ENCODE results near the gene APH1B.
A peak's percentile ranks its signal among the peaks of the same experiment; 100 is the strongest.
"Not testable (repeated sequence)": the region's sequence is repeated elsewhere in the genome, so short reads cannot be mapped to it uniquely, and the experiment has no call there.

APH1B gene

GRCh38 chr15:63338170-63338569 lies 60.8 kb downstream of the APH1B start:
- in situ Hi-C loops (cut with HindIII; ENCODE audit: low sequenced_read_pairs), result loop anchor here (5.0 kb wide), 1 partner anchor 46 kb away; no protein-coding TSS in a partner anchor
- no peak for TF ChIP-seq CTCF (IDR thresholded peaks at IDR 0.05; ENCODE audit: low read depth, low read length, missing control alignments)
- no peak overlapping the region for H3K4me3 ChIP-seq (ENCODE audit: low read depth, low read length)
- DNase-seq (ENCODE audit: low read depth), result peak; percentile 96

GRCh38 chr15:63339006-63339766 lies 61.8 kb downstream of the APH1B start:
- no peak for DNase-seq (ENCODE audit: low read depth)
- H3K4me3 ChIP-seq (ENCODE audit: low read depth, low read length), result no peak overlapping the region
- TF ChIP-seq CTCF (IDR thresholded peaks at IDR 0.05; ENCODE audit: low read depth, low read length, missing control alignments), result no peak
- in situ Hi-C loops (cut with HindIII; ENCODE audit: low sequenced_read_pairs), result loop anchor here (5.0 kb wide), 1 partner anchor 47 kb away; no protein-coding TSS in a partner anchor

GRCh38 chr15:63339836-63340235 lies 62.4 kb downstream of the APH1B start:
- in situ Hi-C loops (cut with HindIII; ENCODE audit: low sequenced_read_pairs), result loop anchor here (5.0 kb wide), 1 partner anchor 48 kb away; no protein-coding TSS in a partner anchor
- no peak for DNase-seq (ENCODE audit: low read depth)
- no peak overlapping the region for H3K4me3 ChIP-seq (ENCODE audit: low read depth, low read length)
- TF ChIP-seq CTCF (IDR thresholded peaks at IDR 0.05; ENCODE audit: low read depth, low read length, missing control alignments), result no peak

GRCh38 chr15:63340353-63340752 lies 62.9 kb downstream of the APH1B start:
- no peak for DNase-seq (ENCODE audit: low read depth)
- TF ChIP-seq CTCF (IDR thresholded peaks at IDR 0.05; ENCODE audit: low read depth, low read length, missing control alignments), result no peak
- H3K4me3 ChIP-seq (ENCODE audit: low read depth, low read length), result no peak overlapping the region
- in situ Hi-C loops (cut with HindIII; ENCODE audit: low sequenced_read_pairs), result no loop called here

GRCh38 chr15:63340878-63341277 lies 63.5 kb downstream of the APH1B start:
- DNase-seq (ENCODE audit: low read depth), result no peak
- no peak for TF ChIP-seq CTCF (IDR thresholded peaks at IDR 0.05; ENCODE audit: low read depth, low read length, missing control alignments)
- in situ Hi-C loops (cut with HindIII; ENCODE audit: low sequenced_read_pairs), result no loop called here
- no peak overlapping the region for H3K4me3 ChIP-seq (ENCODE audit: low read depth, low read length)

GRCh38 chr15:63341898-63342297 lies 64.5 kb downstream of the APH1B start:
- no peak for DNase-seq (ENCODE audit: low read depth)
- in situ Hi-C loops (cut with HindIII; ENCODE audit: low sequenced_read_pairs), result no loop called here
- no peak for TF ChIP-seq CTCF (IDR thresholded peaks at IDR 0.05; ENCODE audit: low read depth, low read length, missing control alignments)
- no peak overlapping the region for H3K4me3 ChIP-seq (ENCODE audit: low read depth, low read length)

- H3K4me3 ChIP-seq (ENCODE audit: low read depth, low read length); in situ Hi-C loops (cut with HindIII; ENCODE audit: low sequenced_read_pairs): not testable (repeated sequence)
- DNase-seq (ENCODE audit: low read depth), result peak; percentile 9
Observed at GRCh38 chr15:63342996-63343562, 65.7 kb downstream of the APH1B start.
